OCI-LY3 (cell line): ENCODE results near the gene CTNNA3.

Experiments used
- H2AFZ ChIP-seq: fragments of 200-600, 300-600 bp; shearing (Covaris generic); 2 replicates; pipeline ENCODE4 v1.6.0; 2014; ENCODE audit warnings: antibody characterized with exemption, low read depth, low read length
- H3K27ac ChIP-seq: fragments of 200-600, 300-600 bp; sonication (generic); 2 replicates; pipeline ENCODE4 v1.5.1; 2014; ENCODE audit warnings: mild to moderate bottlenecking, low read length, moderate library complexity, mixed read lengths
- H3K27me3 ChIP-seq: fragments of 200-600, 300-600 bp; sonication (generic); 2 replicates; pipeline ENCODE4 v1.6.1; 2014; ENCODE audit warnings: low read depth, low read length, mixed read lengths
- H3K36me3 ChIP-seq: fragments of 200-600, 300-600 bp; sonication (generic); replicated peaks from 2 replicates; pipeline ENCODE3; 2014; ENCODE audit warnings: low read depth, low read length, mixed read lengths
- H3K4me1 ChIP-seq: fragments of 300-600, 200-600 bp; sonication (generic); 2 replicates; pipeline ENCODE4 v1.6.1; 2014; ENCODE audit warnings: low read length, mixed read lengths
- H3K4me2 ChIP-seq: fragments of 200-600, 300-600 bp; sonication (generic); 2 replicates; pipeline ENCODE4 v1.6.1; 2014; ENCODE audit warnings: low read length, mixed read lengths
- H3K4me3 ChIP-seq: fragments of 300-600, 200-600 bp; sonication (generic); 2 replicates; pipeline ENCODE4 v1.5.1; 2014; ENCODE audit warnings: antibody characterized with exemption, mild to moderate bottlenecking, low read length, moderate library complexity
- H3K79me2 ChIP-seq: fragments of 300-600, 200-600 bp; shearing (Covaris generic); 2 replicates; pipeline ENCODE4 v1.6.1; 2014; ENCODE audit warnings: mild to moderate bottlenecking, low read length, mixed read lengths
- H3K9ac ChIP-seq: fragments of 300-600, 200-600 bp; shearing (Covaris generic); 2 replicates; pipeline ENCODE4 v1.6.0; 2014; ENCODE audit warnings: mild to moderate bottlenecking, low read length, moderate library complexity
- H3K9me3 ChIP-seq: fragments of 200-600, 300-600 bp; shearing (Covaris generic); 2 replicates; pipeline ENCODE4 v1.6.1; 2014; ENCODE audit warnings: low read length, mixed read lengths; ENCODE audit not compliant: insufficient read depth
- H4K20me1 ChIP-seq: fragments of 200-600, 300-600 bp; sonication (generic); 2 replicates; pipeline ENCODE4 v1.6.1; 2016; ENCODE audit warnings: low read length, mixed read lengths; ENCODE audit not compliant: insufficient read depth
- CTCF ChIP-seq: fragments of 200-600, 300-600 bp; sonication (generic); IDR thresholded peaks from 2 replicates; pipeline ENCODE4 v1.5.1; 2014; ENCODE audit warnings: antibody characterized with exemption, low read length, low read depth
- EZH2phosphoT487 ChIP-seq: fragments of 200-600 bp; shearing (Covaris generic); IDR thresholded peaks from 2 replicates; pipeline ENCODE4 v1.6.1; 2018; ENCODE audit warnings: antibody characterized with exemption, mixed run types, low read depth

The CTNNA3 gene

GRCh38 chr10:66748217-66748616, 947.8 kb downstream of the CTNNA3 start:
- no peak for TF ChIP-seq EZH2phosphoT487
- no peak for TF ChIP-seq CTCF
- Histone ChIP-seq H3K27ac (no peak overlapping the region), H3K4me2 (no peak overlapping the region), H3K4me1 (no peaks in the 10 kb centered on the region), H4K20me1 (no peaks in the 10 kb centered on the region), H3K9ac (no peak overlapping the region), H3K27me3 (no peaks in the 10 kb centered on the region), H3K36me3 (no peaks in the 10 kb centered on the region), H2AFZ (no peak overlapping the region), H3K9me3 (no peaks in the 10 kb centered on the region), H3K4me3 (no peak overlapping the region), H3K79me2 (no peaks in the 10 kb centered on the region)

GRCh38 chr10:66747451-66747850, 948.5 kb downstream of the CTNNA3 start:
- no peaks in the 10 kb centered on the region for H3K9me3 ChIP-seq
- 0 out of 2 replicates have a peak overlapping the region, but pooled peaks have one; percentile 39 for H2AFZ ChIP-seq
- TF ChIP-seq CTCF = no peak
- no peak for TF ChIP-seq EZH2phosphoT487

GRCh38 chr10:66746711-66747110, 949.3 kb downstream of the CTNNA3 start:
- Histone ChIP-seq H3K27ac (no peak overlapping the region), H3K36me3 (no peaks in the 10 kb centered on the region), H4K20me1 (no peaks in the 10 kb centered on the region), H3K9me3 (no peaks in the 10 kb centered on the region), H2AFZ (no peak overlapping the region), H3K79me2 (no peaks in the 10 kb centered on the region), H3K4me3 (no peak overlapping the region), H3K9ac (no peak overlapping the region), H3K4me2 (no peak overlapping the region), H3K4me1 (no peaks in the 10 kb centered on the region), H3K27me3 (no peaks in the 10 kb centered on the region)
- no peak for TF ChIP-seq CTCF
- no peak for TF ChIP-seq EZH2phosphoT487

More at GRCh38 chr10:66747451-66747850, 948.5 kb downstream of the CTNNA3 start:
- H3K27me3 ChIP-seq = no peaks in the 10 kb centered on the region
- H3K4me2 ChIP-seq = no peak overlapping the region
- H4K20me1 ChIP-seq = no peaks in the 10 kb centered on the region
- H3K79me2 ChIP-seq = no peaks in the 10 kb centered on the region
- H3K4me1 ChIP-seq = no peaks in the 10 kb centered on the region
- H3K4me3 ChIP-seq = no peak overlapping the region
- no peaks in the 10 kb centered on the region for H3K36me3 ChIP-seq
- no peak overlapping the region for H3K27ac ChIP-seq
- H3K9ac ChIP-seq = no peak overlapping the region

GRCh38 chr10:66746246-66746645, 949.7 kb downstream of the CTNNA3 start:
- Histone ChIP-seq H3K4me1 (no peaks in the 10 kb centered on the region), H2AFZ (no peak overlapping the region), H3K9me3 (no peaks in the 10 kb centered on the region)

More at GRCh38 chr10:66746246-66746645, 949.7 kb downstream of the CTNNA3 start:
- Histone ChIP-seq H3K79me2 (no peaks in the 10 kb centered on the region), H3K4me2 (no peak overlapping the region), H3K27ac (no peak overlapping the region), H3K27me3 (no peaks in the 10 kb centered on the region), H3K36me3 (no peaks in the 10 kb centered on the region), H4K20me1 (no peaks in the 10 kb centered on the region), H3K4me3 (no peak overlapping the region), H3K9ac (no peak overlapping the region)
- TF ChIP-seq CTCF = no peak
- TF ChIP-seq EZH2phosphoT487 = no peak
